ENCODE results near the gene NLRP10. TPM values are rescaled to one million over a fixed set of nuclear protein-coding genes. Genes with fewer than 3 reads are reported as not detected.

NLRP10 gene
- total RNA-seq, 1 experiment from 2014 or later: not detected

DNA sequence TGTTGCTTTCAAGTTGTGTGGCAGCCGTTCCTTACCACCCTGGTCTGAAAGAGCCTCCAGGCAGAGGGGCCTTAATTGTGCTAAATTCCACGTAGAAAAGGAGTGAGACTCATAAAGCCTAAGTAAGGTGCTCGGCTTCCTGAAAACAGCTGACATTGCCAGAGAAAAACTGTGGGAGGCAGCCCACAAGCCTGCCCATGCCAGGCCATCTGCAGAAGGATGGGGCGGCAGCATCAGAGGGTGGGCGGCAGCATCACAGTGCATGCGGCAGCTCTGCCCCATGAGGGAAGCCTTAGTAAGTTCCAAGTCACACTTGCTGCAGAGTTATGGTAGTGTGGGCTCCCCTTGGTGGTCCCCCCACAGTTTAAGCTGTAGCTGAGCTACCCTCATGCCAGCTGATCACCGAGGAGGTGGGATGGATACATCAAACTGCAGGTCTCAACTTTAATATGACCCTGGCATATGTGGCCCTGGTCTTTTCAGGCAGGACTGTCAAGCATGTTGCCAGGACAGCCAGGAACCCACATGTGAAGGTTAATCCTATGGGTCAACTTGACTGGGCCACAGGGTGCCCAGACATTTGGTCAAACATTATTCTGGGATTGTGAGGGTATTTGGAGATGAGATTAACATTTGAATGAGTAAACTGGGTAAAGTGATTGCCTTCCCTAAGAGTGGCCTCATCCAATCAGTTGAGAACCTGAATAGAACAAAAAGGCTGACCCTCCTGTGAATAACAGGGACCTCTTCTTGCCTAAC, 18.8 kb upstream of the NLRP10 start:
- Mint-ChIP-seq H3K9me3 (no peaks in the 10 kb centered on the region; a peak in 1 of 5 replicates), H3K27me3 (ENCODE audit: low read depth) (no peaks in the 10 kb centered on the region; the same call in 1 of the 2 replicates), H3K4me1 (peaks cover 15 to 28% of the 10 kb centered on the region in 2 experiments), H3K4me3 (no peak overlapping the region), H3K36me3 (ENCODE audit: insufficient read depth in 1 of 3, low read depth in 3 of 3) (peaks cover 4 to 7% (median 5%) of the 10 kb centered on the region in 3 experiments), H3K27ac (no peak overlapping the region; a peak in 1 of 7 replicates)
- H2BK12ac ChIP-seq (ENCODE audit: insufficient read length, low read depth, low read length): no peak overlapping the region
- peaks cover 15% of the 10 kb centered on the region for H3K79me2 ChIP-seq (ENCODE audit: insufficient read depth, low read length)
- H3K4me2 ChIP-seq (ENCODE audit: insufficient read depth, insufficient read length, low read length): no peak overlapping the region
- TF ChIP-seq, protein P1, sequence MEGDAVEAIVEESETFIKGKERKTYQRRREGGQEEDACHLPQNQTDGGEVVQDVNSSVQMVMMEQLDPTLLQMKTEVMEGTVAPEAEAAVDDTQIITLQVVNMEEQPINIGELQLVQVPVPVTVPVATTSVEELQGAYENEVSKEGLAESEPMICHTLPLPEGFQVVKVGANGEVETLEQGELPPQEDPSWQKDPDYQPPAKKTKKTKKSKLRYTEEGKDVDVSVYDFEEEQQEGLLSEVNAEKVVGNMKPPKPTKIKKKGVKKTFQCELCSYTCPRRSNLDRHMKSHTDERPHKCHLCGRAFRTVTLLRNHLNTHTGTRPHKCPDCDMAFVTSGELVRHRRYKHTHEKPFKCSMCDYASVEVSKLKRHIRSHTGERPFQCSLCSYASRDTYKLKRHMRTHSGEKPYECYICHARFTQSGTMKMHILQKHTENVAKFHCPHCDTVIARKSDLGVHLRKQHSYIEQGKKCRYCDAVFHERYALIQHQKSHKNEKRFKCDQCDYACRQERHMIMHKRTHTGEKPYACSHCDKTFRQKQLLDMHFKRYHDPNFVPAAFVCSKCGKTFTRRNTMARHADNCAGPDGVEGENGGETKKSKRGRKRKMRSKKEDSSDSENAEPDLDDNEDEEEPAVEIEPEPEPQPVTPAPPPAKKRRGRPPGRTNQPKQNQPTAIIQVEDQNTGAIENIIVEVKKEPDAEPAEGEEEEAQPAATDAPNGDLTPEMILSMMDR (conservative IDR thresholded peaks at IDR 0.05): no peak
- H4K8ac ChIP-seq (replicated peaks; ENCODE audit: insufficient read length, low read depth, low read length): no peak overlapping the region
- WGBS (ENCODE audit: extremely low coverage, insufficient read length, low lambda C conversion rate): no CpG with 5 or more reads among the region's 7 CpGs
- H2BK120ac ChIP-seq (ENCODE audit: low read depth, low read length, poor library complexity, severe bottlenecking): no peak overlapping the region
- no peak overlapping the region for H3T11ph ChIP-seq (ENCODE audit: low read length)
- no peak for DNase-seq
- H2AK5ac ChIP-seq (ENCODE audit: insufficient read length, low read length): no peak overlapping the region
- H3K23me2 ChIP-seq (ENCODE audit: insufficient read length, low read depth, low read length, poor library complexity, severe bottlenecking): peaks cover 8% of the 10 kb centered on the region
- H3K56ac ChIP-seq (ENCODE audit: insufficient read length, low read depth, low read length): no peak overlapping the region
- no peaks in the 10 kb centered on the region; the same call in 1 of the 2 replicates for H3K4me1 ChIP-seq (ENCODE audit: insufficient read depth, low read length)
- no peaks in the 10 kb centered on the region for H4K20me1 ChIP-seq (ENCODE audit: control insufficient read depth, insufficient read depth, insufficient read length)
- no peak overlapping the region for H2BK15ac ChIP-seq (ENCODE audit: low read depth, low read length)
- H3K27me3 ChIP-seq (ENCODE audit: insufficient read depth, low read length): no peaks in the 10 kb centered on the region
- H2BK20ac ChIP-seq (ENCODE audit: low read depth, low read length, poor library complexity, severe bottlenecking): no peak overlapping the region
- no peak overlapping the region for H3K9ac ChIP-seq (ENCODE audit: extremely low read depth, insufficient read length, low read length)
- no peak overlapping the region for H2BK5ac ChIP-seq (ENCODE audit: insufficient read length, low read length)
- H3K79me1 ChIP-seq (ENCODE audit: insufficient read depth, low read depth, low read length, poor library complexity, severe bottlenecking): peaks cover 3% of the 10 kb centered on the region
- H3K9me3 ChIP-seq (ENCODE audit: control insufficient read depth, low read depth, low read length): no peaks in the 10 kb centered on the region
- no peak overlapping the region for H2AFZ ChIP-seq (ENCODE audit: low read length)
- H3K18ac ChIP-seq (ENCODE audit: insufficient read length, low read depth, low read length): no peak overlapping the region
- H4K91ac ChIP-seq (ENCODE audit: insufficient read length, low read depth, low read length): no peak overlapping the region
- no peak overlapping the region for H3K4ac ChIP-seq (ENCODE audit: low read depth, low read length)
- H3K27ac ChIP-seq (ENCODE audit: insufficient read length, low read depth, low read length): no peak overlapping the region
- no peak overlapping the region for H3K23ac ChIP-seq (ENCODE audit: insufficient read length, low read depth, low read length)
- no peak overlapping the region for H4K5ac ChIP-seq (ENCODE audit: insufficient read length, low read depth, low read length)
- H3K14ac ChIP-seq (ENCODE audit: insufficient read depth, low read length): no peak overlapping the region; the same call in 1 of the 2 replicates
